H1 (cell line): ENCODE data around the gene TUG1. TPM values are rescaled to one million over a fixed set of nuclear protein-coding genes. Genes with fewer than 3 reads are reported as not detected.
A peak's percentile ranks its signal among the peaks of the same experiment; 100 is the strongest.

Experiments used
- BACH1 ChIP-seq: IDR thresholded peaks from 2 replicates; pipeline ENCODE4 v1.6.1; 2012; ENCODE audit warnings: low read length, improper control_type of control experiment
- BRCA1 ChIP-seq: IDR thresholded peaks from 2 replicates; pipeline ENCODE4 v1.6.1; 2012; ENCODE audit warnings: low read depth, low read length, improper control_type of control experiment
- CBX5 ChIP-seq: fragments of 300-800, 300-1000 bp; sonication (generic); IDR thresholded peaks from 2 replicates; pipeline ENCODE4 v1.7.1; 2016; ENCODE audit warnings: antibody characterized with exemption, low read length, low read depth
- CHD2 ChIP-seq: IDR thresholded peaks from 2 replicates; pipeline ENCODE4 v1.6.1; 2012; ENCODE audit warnings: low read length, improper control_type of control experiment
- CTBP2 ChIP-seq: IDR thresholded peaks from 2 replicates; pipeline ENCODE4 v1.7.0; 2011; ENCODE audit warnings: borderline replicate concordance, mild to moderate bottlenecking, moderate library complexity, mixed read lengths, low read length; ENCODE audit not compliant: insufficient read depth, insufficient read length
- E2F6 ChIP-seq: IDR thresholded peaks from 2 replicates; pipeline ENCODE4 v1.6.1; 2012; ENCODE audit warnings: inconsistent platforms
- EP300 ChIP-seq, 2 experiments: IDR thresholded peaks; 1 replicate in 1 of 2; 2 replicates in 1 of 2; pipeline ENCODE4 v1.6.1; 2011 to 2012; ENCODE audit warnings: low read depth in 2 of 2, low read length in 2 of 2, mild to moderate bottlenecking in 2 of 2, borderline replicate concordance in 1 of 2, inconsistent platforms in 1 of 2, moderate library complexity in 1 of 2
- FOSL1 ChIP-seq: IDR thresholded peaks from 2 replicates; pipeline ENCODE4 v1.6.1; 2011; ENCODE audit warnings: mild to moderate bottlenecking, low read depth, low read length, moderate library complexity; ENCODE audit not compliant: insufficient read depth
- HDAC6 ChIP-seq: IDR thresholded peaks from one replicate; pipeline ENCODE4 v1.7.1; 2012; ENCODE audit warnings: low read depth, mild to moderate bottlenecking, inconsistent platforms, low read length, moderate library complexity
- KDM1A ChIP-seq: fragments of 200-600, 300-600 bp; sonication (generic); IDR thresholded peaks from 2 replicates; pipeline ENCODE4 v1.7.1; 2016; ENCODE audit warnings: mild to moderate bottlenecking, low read length, borderline replicate concordance
- KDM4A ChIP-seq: IDR thresholded peaks from one replicate; pipeline ENCODE4 v1.7.1; 2012; ENCODE audit warnings: low read depth, mild to moderate bottlenecking, moderate library complexity, low read length, inconsistent platforms; ENCODE audit not compliant: severe bottlenecking
- POLR2AphosphoS5 ChIP-seq: IDR thresholded peaks from 2 replicates; pipeline ENCODE4 v1.6.1; 2011; ENCODE audit warnings: low read depth, low read length
- RBBP5 ChIP-seq: IDR thresholded peaks from 2 replicates; pipeline ENCODE4 v1.7.1; 2012; ENCODE audit warnings: low read depth, mild to moderate bottlenecking, inconsistent platforms, low read length, moderate library complexity, borderline replicate concordance
- SIX5 ChIP-seq: IDR thresholded peaks from 2 replicates; pipeline ENCODE4 v1.6.1; 2011; ENCODE audit warnings: mild to moderate bottlenecking, low read depth, low read length
- SP2 ChIP-seq: IDR thresholded peaks from 2 replicates; pipeline ENCODE4 v1.6.1; 2012; ENCODE audit warnings: mild to moderate bottlenecking, low read length, inconsistent platforms
- SUZ12 ChIP-seq: fragments of 200-600 bp; sonication (generic); IDR thresholded peaks from 2 replicates; pipeline ENCODE4 v1.6.1; 2012; ENCODE audit warnings: mild to moderate bottlenecking, inconsistent platforms, low read length, moderate library complexity, mixed read lengths
- TAF1 ChIP-seq: IDR thresholded peaks from 2 replicates; pipeline ENCODE4 v1.6.1; 2011; ENCODE audit warnings: mild to moderate bottlenecking, low read depth, low read length
- TAF7 ChIP-seq: optimal IDR thresholded peaks from 2 replicates; pipeline ENCODE3; 2011; ENCODE audit warnings: low read depth, mild to moderate bottlenecking, inconsistent platforms, low read length, moderate library complexity, borderline replicate concordance
- TCF12 ChIP-seq: IDR thresholded peaks from 2 replicates; pipeline ENCODE4 v1.6.1; 2011; ENCODE audit warnings: low read depth, mild to moderate bottlenecking, low read length
- TEAD4 ChIP-seq: IDR thresholded peaks from 2 replicates; pipeline ENCODE4 v1.6.1; 2012; ENCODE audit warnings: low read depth, low read length, inconsistent platforms, mixed read lengths
- polyA plus RNA-seq, 7 experiments: library from polyadenylated mRNA; depleted of rRNA in 3 of 7; stranded (reverse) in 5 of 7; unstranded in 2 of 7; fragments of >200 nt in 5 of 7; fragments of 200-250 nt in 2 of 7; gene quantifications; 1 replicate in 5 of 7; 2 replicates in 1 of 7; 4 replicates in 1 of 7; pipeline versions ENCODE4 v1.2.1 to v1.2.3, GENCODE V29; 2011 to 2013; ENCODE audit warnings: missing spikeins in 2 of 7, mixed read lengths in 2 of 7
- total RNA-seq: library from RNA; stranded (reverse); fragmentation: NEBNext Ultra II Directional; extraction: Animal tissue kit (Norgen Biotek cat#: 25700); gene quantifications from 2 replicates; pipeline ENCODE4 v1.2.1, GENCODE V29; 2021
- TF ChIP-seq, protein P1 (sequence below): IDR thresholded peaks from 2 replicates; pipeline ENCODE4 v1.6.1; 2011; ENCODE audit warnings: low read depth, mild to moderate bottlenecking, low read length; ENCODE audit not compliant: insufficient read depth
- TF ChIP-seq, protein P2 (sequence below): IDR thresholded peaks from 2 replicates; pipeline ENCODE4 v1.6.1; 2012; ENCODE audit warnings: low read length, inconsistent platforms

Gene TUG1
- total and polyA plus RNA-seq, 2 of the 8 experiments (the other 6 are each of a cell fraction or from before 2014, with no cell fraction given): 119 to 129 TPM

DNA sequence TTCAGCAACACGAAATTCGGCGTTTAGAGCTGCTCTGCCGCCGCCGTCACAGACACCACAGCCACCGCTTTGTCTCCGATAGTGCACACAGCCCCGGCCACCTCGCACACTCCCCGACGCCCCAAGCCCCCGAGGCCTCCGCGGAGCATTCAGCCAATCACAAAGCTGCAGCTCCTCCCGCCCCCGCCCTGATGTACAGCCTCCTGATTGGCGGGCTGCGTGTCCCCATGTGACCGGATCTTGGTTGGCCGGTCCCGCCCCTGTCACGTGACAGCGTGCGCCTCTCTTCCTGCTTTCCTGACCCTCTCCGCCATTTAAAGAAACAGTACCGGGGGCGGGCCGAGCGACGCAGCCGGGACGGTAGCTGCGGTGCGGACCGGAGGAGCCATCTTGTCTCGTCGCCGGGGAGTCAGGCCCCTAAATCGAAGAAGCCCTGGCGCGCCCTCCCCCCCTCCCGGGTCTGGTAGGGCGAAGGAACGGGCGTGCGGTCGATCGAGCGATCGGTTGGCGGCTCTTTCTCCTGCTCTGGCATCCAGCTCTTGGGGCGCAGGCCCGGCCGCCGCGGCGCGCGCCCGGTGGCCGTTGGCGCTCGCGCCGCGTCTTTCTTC, at the start of gene TUG1 (continued):
- no peak for TF ChIP-seq CTBP2
- no peak for TF ChIP-seq TCF12
- no peak for TF ChIP-seq CBX5
- peak; percentile 72 for TF ChIP-seq CHD2
- TF ChIP-seq, protein P1, sequence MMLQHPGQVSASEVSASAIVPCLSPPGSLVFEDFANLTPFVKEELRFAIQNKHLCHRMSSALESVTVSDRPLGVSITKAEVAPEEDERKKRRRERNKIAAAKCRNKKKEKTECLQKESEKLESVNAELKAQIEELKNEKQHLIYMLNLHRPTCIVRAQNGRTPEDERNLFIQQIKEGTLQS: peak; percentile 96
- TF ChIP-seq TAF1: peak; percentile 91
- no peak for TF ChIP-seq BACH1
- no peak; the same call in 1 of the 2 replicates for TF ChIP-seq RBBP5
- TF ChIP-seq, protein P2, sequence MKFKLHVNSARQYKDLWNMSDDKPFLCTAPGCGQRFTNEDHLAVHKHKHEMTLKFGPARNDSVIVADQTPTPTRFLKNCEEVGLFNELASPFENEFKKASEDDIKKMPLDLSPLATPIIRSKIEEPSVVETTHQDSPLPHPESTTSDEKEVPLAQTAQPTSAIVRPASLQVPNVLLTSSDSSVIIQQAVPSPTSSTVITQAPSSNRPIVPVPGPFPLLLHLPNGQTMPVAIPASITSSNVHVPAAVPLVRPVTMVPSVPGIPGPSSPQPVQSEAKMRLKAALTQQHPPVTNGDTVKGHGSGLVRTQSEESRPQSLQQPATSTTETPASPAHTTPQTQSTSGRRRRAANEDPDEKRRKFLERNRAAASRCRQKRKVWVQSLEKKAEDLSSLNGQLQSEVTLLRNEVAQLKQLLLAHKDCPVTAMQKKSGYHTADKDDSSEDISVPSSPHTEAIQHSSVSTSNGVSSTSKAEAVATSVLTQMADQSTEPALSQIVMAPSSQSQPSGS: no peak
- TF ChIP-seq TAF7: peak; percentile 55
- no peak; a peak in 1 of 3 replicates for TF ChIP-seq EP300 (IDR thresholded peaks at IDR 0.05; ENCODE audit: borderline replicate concordance in 1 of 2, low read depth in 2 of 2, low read length in 2 of 2)
- peak; percentile 87 for TF ChIP-seq E2F6
- no peak for TF ChIP-seq SIX5
- TF ChIP-seq HDAC6: no peak
- TF ChIP-seq FOSL1: no peak
- TF ChIP-seq KDM4A: peak; percentile 80
- peak; percentile 97 for TF ChIP-seq POLR2AphosphoS5
- TF ChIP-seq BRCA1: no peak
- TF ChIP-seq TEAD4: no peak
- TF ChIP-seq SUZ12: no peak
- no peak for TF ChIP-seq KDM1A
- peak; percentile 26; the same call in 1 of the 2 replicates for TF ChIP-seq SP2
